Activated CD4-positive, CD25-positive, alpha-beta regulatory T cell treated with anti-CD3 and anti-CD28 coated beads, Interleukin-2, amount 50 U/mL, for 16 hours (primary cell): ENCODE measurements around the gene NFE2L1.

ENCODE experiments used
- DNase-seq: peaks from one replicate; pipeline ENCODE4 v3.0.0-alpha.2; 2020; ENCODE audit warnings: low read depth, low spot score

NFE2L1 gene

DNA sequence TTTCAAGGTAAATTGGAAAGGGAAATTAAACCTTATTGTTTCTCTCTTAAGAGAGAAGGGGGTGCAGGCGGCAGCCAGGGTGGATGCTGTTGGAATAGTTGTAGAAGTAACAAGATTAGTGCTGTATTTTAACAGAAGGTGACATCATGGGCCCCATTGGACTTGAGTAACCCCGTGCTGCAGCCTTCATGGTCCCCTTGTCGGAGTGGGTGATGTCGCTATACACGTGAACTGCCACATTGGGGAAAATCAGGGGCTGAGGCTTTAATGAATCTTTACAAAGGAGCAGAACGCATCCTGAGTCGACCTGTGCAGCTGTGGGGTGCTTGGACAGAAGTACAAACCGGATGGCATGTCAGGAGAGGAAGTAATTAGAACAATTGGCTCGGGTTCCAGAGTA is 62.6 kb downstream of the NFE2L1 start:
- no peak for DNase-seq
